Measurements from ENCODE around the gene NRBP1. TPM values are rescaled to one million over a fixed set of nuclear protein-coding genes. Genes with fewer than 3 reads are reported as not detected.

The NRBP1 gene
- total and polyA plus RNA-seq, 9 of the 15 experiments (the other 6 are each of a cell fraction or from before 2014, with no cell fraction given), result 2.9 to 84.5 (median 36.9) TPM

DNA sequence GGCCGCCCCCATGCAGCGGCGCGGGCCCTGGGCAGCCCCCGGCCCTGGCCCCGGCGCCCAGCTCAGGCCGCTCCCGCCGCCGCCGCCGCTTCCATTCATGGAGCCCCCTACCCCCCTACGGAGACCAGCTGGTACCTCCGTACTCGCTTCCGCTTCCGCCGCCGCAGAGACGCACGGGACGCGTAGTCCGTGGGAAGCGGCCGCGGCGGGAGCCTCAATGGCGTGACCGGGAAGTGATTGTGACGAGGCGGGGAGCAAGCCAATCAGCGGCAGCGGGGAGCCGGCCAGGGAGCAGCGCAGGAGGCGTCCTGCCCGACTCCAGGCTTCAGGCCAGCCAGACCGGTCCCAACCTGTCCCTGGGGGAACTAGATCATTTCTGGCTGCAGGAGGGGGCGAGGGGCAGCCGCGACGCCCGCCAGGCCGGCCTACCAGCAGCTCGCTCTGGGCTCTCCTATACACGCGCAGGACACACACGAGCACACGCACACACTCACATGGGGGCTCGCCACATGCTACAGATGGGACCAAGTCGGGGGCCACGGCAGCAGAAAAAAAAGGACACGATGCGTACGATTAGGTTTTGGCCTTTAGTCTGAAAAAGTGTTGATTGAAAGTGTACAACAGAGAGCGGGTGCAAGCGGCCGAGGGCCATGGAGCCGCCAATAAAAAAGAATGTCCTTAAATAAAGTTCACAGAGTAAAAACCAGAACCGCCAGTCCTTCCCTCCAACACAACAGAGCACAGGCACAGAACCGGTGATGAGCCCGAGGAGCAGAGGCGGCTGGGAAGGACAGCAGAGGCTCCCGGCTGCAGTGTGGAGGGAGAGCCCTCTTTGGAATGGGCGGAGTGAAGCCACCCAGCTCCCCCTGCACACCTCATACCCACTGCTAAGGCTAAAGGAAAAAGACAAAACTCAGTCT, 47.5 kb upstream of the NRBP1 start, which contains the start of gene ZNF513 (continued):
- TF ChIP-seq ZNF780A (CRISPR knock-in tag; IDR thresholded peaks at IDR 0.05) (no peak), MCM3 (IDR thresholded peaks at IDR 0.05) (no peak), MED1 (CRISPR knock-in tag; IDR thresholded peaks at IDR 0.05; ENCODE audit: borderline replicate concordance) (no peak), FOSL1 (tag; conservative IDR thresholded peaks at IDR 0.05) (peak; percentile 47), KLF13 (tag; IDR thresholded peaks at IDR 0.05; ENCODE audit: borderline replicate concordance, low read depth) (0 out of 2 replicates have a peak, but pooled peaks have one; percentile 23), YBX1 (IDR thresholded peaks at IDR 0.05) (no peak), MBD2 (IDR thresholded peaks at IDR 0.05; ENCODE audit: borderline replicate concordance, low read depth) (peak; percentile 91), MEF2D (tag; conservative IDR thresholded peaks at IDR 0.05; ENCODE audit: low read depth) (no peak), BDP1 (IDR thresholded peaks at IDR 0.05; ENCODE audit: insufficient read depth, insufficient read length) (no peak), NCOA4 (IDR thresholded peaks at IDR 0.05; ENCODE audit: partially characterized antibody) (no peak), NUFIP1 (IDR thresholded peaks at IDR 0.05; ENCODE audit: partially characterized antibody) (peak; percentile 27)
- TF ChIP-seq, protein P1, sequence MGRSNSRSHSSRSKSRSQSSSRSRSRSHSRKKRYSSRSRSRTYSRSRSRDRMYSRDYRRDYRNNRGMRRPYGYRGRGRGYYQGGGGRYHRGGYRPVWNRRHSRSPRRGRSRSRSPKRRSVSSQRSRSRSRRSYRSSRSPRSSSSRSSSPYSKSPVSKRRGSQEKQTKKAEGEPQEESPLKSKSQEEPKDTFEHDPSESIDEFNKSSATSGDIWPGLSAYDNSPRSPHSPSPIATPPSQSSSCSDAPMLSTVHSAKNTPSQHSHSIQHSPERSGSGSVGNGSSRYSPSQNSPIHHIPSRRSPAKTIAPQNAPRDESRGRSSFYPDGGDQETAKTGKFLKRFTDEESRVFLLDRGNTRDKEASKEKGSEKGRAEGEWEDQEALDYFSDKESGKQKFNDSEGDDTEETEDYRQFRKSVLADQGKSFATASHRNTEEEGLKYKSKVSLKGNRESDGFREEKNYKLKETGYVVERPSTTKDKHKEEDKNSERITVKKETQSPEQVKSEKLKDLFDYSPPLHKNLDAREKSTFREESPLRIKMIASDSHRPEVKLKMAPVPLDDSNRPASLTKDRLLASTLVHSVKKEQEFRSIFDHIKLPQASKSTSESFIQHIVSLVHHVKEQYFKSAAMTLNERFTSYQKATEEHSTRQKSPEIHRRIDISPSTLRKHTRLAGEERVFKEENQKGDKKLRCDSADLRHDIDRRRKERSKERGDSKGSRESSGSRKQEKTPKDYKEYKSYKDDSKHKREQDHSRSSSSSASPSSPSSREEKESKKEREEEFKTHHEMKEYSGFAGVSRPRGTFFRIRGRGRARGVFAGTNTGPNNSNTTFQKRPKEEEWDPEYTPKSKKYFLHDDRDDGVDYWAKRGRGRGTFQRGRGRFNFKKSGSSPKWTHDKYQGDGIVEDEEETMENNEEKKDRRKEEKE (IDR thresholded peaks at IDR 0.05; ENCODE audit: borderline replicate concordance in 1 of 2, control insufficient read depth in 1 of 2, low read depth in 2 of 2, low read length in 1 of 2), result peak in 1 of 2 experiments; percentile 41; a peak in 1 of 4 replicates
- TF ChIP-seq, protein P2, sequence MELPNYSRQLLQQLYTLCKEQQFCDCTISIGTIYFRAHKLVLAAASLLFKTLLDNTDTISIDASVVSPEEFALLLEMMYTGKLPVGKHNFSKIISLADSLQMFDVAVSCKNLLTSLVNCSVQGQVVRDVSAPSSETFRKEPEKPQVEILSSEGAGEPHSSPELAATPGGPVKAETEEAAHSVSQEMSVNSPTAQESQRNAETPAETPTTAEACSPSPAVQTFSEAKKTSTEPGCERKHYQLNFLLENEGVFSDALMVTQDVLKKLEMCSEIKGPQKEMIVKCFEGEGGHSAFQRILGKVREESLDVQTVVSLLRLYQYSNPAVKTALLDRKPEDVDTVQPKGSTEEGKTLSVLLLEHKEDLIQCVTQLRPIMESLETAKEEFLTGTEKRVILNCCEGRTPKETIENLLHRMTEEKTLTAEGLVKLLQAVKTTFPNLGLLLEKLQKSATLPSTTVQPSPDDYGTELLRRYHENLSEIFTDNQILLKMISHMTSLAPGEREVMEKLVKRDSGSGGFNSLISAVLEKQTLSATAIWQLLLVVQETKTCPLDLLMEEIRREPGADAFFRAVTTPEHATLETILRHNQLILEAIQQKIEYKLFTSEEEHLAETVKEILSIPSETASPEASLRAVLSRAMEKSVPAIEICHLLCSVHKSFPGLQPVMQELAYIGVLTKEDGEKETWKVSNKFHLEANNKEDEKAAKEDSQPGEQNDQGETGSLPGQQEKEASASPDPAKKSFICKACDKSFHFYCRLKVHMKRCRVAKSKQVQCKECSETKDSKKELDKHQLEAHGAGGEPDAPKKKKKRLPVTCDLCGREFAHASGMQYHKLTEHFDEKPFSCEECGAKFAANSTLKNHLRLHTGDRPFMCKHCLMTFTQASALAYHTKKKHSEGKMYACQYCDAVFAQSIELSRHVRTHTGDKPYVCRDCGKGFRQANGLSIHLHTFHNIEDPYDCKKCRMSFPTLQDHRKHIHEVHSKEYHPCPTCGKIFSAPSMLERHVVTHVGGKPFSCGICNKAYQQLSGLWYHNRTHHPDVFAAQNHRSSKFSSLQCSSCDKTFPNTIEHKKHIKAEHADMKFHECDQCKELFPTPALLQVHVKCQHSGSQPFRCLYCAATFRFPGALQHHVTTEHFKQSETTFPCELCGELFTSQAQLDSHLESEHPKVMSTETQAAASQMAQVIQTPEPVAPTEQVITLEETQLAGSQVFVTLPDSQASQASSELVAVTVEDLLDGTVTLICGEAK (IDR thresholded peaks at IDR 0.05), result peak; percentile 97
- TF ChIP-seq, protein P2 (CRISPR knock-in tag; IDR thresholded peaks at IDR 0.05), result no peak

Data from K562 (cell line).